ENCODE results near the gene RAC3.

The RAC3 gene

GRCh38 chr17:82049106-82049505 lies 17.6 kb downstream of the RAC3 start:
- H2AFZ ChIP-seq (ENCODE audit: low read depth, low read length, severe bottlenecking): no peak overlapping the region

GRCh38 chr17:82049521-82049971 lies 18.1 kb downstream of the RAC3 start:
- no peaks in the 10 kb centered on the region for H3F3A ChIP-seq (ENCODE audit: insufficient read depth)
- no peaks in the 10 kb centered on the region for H3K9me3 ChIP-seq (ENCODE audit: insufficient read depth, low read length)
- no peak for TF ChIP-seq EZH2phosphoT487 (conservative IDR thresholded peaks at IDR 0.05; ENCODE audit: low read length)
- no peak for TF ChIP-seq CTCF (IDR thresholded peaks at IDR 0.05; ENCODE audit: insufficient read depth, low read length, poor library complexity, severe bottlenecking)
- no peak overlapping the region for H3K9ac ChIP-seq (ENCODE audit: low read length)
- no peaks in the 10 kb centered on the region for H3K36me3 ChIP-seq (ENCODE audit: low read length)
- no peaks in the 10 kb centered on the region for H3K27me3 ChIP-seq (ENCODE audit: low read length)
- H3K4me2 ChIP-seq (ENCODE audit: low read depth, low read length, poor library complexity, severe bottlenecking): no peak overlapping the region
- H2AFZ ChIP-seq (ENCODE audit: low read depth, low read length, severe bottlenecking): no peak overlapping the region
- H4K20me1 ChIP-seq (ENCODE audit: low read depth, low read length): no peaks in the 10 kb centered on the region
- H3K9me2 ChIP-seq (replicated peaks; ENCODE audit: insufficient read depth, low read length): no peaks in the 10 kb centered on the region
- H3K79me2 ChIP-seq (ENCODE audit: insufficient read depth, low read length): peaks cover 10% of the 10 kb centered on the region
- no peak overlapping the region for H3K4me3 ChIP-seq (ENCODE audit: insufficient read depth, low read length, poor library complexity, severe bottlenecking)
- no peak overlapping the region for H3K27ac ChIP-seq (ENCODE audit: low read depth, low read length)

More at GRCh38 chr17:82049106-82049505, 17.6 kb downstream of the RAC3 start:
- H4K20me1 ChIP-seq (ENCODE audit: low read depth, low read length): no peaks in the 10 kb centered on the region
- no peaks in the 10 kb centered on the region for H3F3A ChIP-seq (ENCODE audit: insufficient read depth)
- H3K79me2 ChIP-seq (ENCODE audit: insufficient read depth, low read length): peaks cover 10% of the 10 kb centered on the region
- no peak overlapping the region for H3K4me3 ChIP-seq (ENCODE audit: insufficient read depth, low read length, poor library complexity, severe bottlenecking)
- no peaks in the 10 kb centered on the region for H3K36me3 ChIP-seq (ENCODE audit: low read length)
- H3K9me3 ChIP-seq (ENCODE audit: insufficient read depth, low read length): no peaks in the 10 kb centered on the region
- no peak overlapping the region for H3K9ac ChIP-seq (ENCODE audit: low read length)
- H3K27ac ChIP-seq (ENCODE audit: low read depth, low read length): no peak overlapping the region
- H3K4me2 ChIP-seq (ENCODE audit: low read depth, low read length, poor library complexity, severe bottlenecking): no peak overlapping the region
- TF ChIP-seq CTCF (IDR thresholded peaks at IDR 0.05; ENCODE audit: insufficient read depth, low read length, poor library complexity, severe bottlenecking): no peak
- no peaks in the 10 kb centered on the region for H3K9me2 ChIP-seq (replicated peaks; ENCODE audit: insufficient read depth, low read length)
- H3K27me3 ChIP-seq (ENCODE audit: low read length): no peaks in the 10 kb centered on the region

- Histone ChIP-seq H3K9me2 (replicated peaks; ENCODE audit: insufficient read depth, low read length) (no peaks in the 10 kb centered on the region), H3K27ac (ENCODE audit: low read depth, low read length) (no peak overlapping the region), H3K9me3 (ENCODE audit: insufficient read depth, low read length) (no peaks in the 10 kb centered on the region), H3F3A (ENCODE audit: insufficient read depth) (no peaks in the 10 kb centered on the region), H3K4me3 (ENCODE audit: insufficient read depth, low read length, poor library complexity, severe bottlenecking) (no peak overlapping the region), H3K27me3 (ENCODE audit: low read length) (no peaks in the 10 kb centered on the region), H3K9ac (ENCODE audit: low read length) (no peak overlapping the region), H3K4me2 (ENCODE audit: low read depth, low read length, poor library complexity, severe bottlenecking) (no peak overlapping the region), H2AFZ (ENCODE audit: low read depth, low read length, severe bottlenecking) (no peak overlapping the region), H3K79me2 (ENCODE audit: insufficient read depth, low read length) (peaks cover 10% of the 10 kb centered on the region), H4K20me1 (ENCODE audit: low read depth, low read length) (no peaks in the 10 kb centered on the region), H3K36me3 (ENCODE audit: low read length) (no peaks in the 10 kb centered on the region)
- TF ChIP-seq EZH2phosphoT487 (conservative IDR thresholded peaks at IDR 0.05; ENCODE audit: low read length): no peak
- TF ChIP-seq CTCF (IDR thresholded peaks at IDR 0.05; ENCODE audit: insufficient read depth, low read length, poor library complexity, severe bottlenecking): no peak
Measured at GRCh38 chr17:82050152-82050760, 18.8 kb downstream of the RAC3 start.
